Omental fat pad (tissue), 4 donors: ENCODE measurements around the gene UBE4A. TPM values are rescaled to one million over a fixed set of nuclear protein-coding genes. Genes with fewer than 3 reads are reported as not detected.

Source experiments
- ATAC-seq: fragments of 150-250 bp; one replicate; pipeline ENCODE4 v1.9.1; 2016; ENCODE audit warnings: mild to moderate bottlenecking, moderate library complexity; ENCODE audit not compliant: low FRiP score
- DNase-seq: peaks from one replicate; pipeline ENCODE4 v3.0.0-alpha.2; 2019; ENCODE audit warnings: low spot score
- total RNA-seq, 4 donors: library from RNA; depleted of rRNA; stranded (reverse); fragments of >200 nt; gene quantifications; one replicate each; pipeline ENCODE4 v1.1.0, GENCODE V29; 2016
- TF ChIP-seq, protein P1 (sequence below), 3 donors: fragments of 450-650 bp; IDR thresholded peaks; one replicate each; pipeline ENCODE4 v1.5.1; 2016 to 2017; ENCODE audit warnings: antibody characterized with exemption in 3 of 3, mild to moderate bottlenecking in 3 of 3, moderate library complexity in 2 of 3

UBE4A gene
- total RNA-seq, 4 donors from 2014 or later: 39.3 to 45.9 (median 42.3) TPM

DNA sequence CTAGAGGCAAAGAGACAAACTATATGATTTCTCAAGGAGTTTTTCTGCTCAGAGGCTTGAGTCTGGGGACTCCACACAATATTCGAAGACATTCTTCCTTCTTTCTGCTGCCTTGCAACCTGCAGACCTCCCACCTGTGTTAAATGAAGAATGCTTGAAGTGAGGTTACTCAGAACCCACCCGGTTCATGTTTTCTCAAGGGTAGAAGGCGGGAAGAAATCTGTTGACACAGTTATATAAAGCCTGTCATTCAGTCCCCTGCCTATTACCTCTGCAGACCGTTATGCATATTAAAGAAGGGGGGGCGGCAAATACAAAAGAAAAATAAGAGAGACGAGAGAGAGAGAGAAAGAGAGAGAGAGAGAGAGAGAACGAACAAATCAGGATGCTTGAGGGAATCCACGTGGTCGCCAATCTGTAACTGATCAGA, 74.7 kb downstream of the UBE4A start:
- ATAC-seq (no peak), DNase-seq (no peak)
- TF ChIP-seq, protein P1, sequence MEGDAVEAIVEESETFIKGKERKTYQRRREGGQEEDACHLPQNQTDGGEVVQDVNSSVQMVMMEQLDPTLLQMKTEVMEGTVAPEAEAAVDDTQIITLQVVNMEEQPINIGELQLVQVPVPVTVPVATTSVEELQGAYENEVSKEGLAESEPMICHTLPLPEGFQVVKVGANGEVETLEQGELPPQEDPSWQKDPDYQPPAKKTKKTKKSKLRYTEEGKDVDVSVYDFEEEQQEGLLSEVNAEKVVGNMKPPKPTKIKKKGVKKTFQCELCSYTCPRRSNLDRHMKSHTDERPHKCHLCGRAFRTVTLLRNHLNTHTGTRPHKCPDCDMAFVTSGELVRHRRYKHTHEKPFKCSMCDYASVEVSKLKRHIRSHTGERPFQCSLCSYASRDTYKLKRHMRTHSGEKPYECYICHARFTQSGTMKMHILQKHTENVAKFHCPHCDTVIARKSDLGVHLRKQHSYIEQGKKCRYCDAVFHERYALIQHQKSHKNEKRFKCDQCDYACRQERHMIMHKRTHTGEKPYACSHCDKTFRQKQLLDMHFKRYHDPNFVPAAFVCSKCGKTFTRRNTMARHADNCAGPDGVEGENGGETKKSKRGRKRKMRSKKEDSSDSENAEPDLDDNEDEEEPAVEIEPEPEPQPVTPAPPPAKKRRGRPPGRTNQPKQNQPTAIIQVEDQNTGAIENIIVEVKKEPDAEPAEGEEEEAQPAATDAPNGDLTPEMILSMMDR (IDR thresholded peaks at IDR 0.05): no peak

DNA sequence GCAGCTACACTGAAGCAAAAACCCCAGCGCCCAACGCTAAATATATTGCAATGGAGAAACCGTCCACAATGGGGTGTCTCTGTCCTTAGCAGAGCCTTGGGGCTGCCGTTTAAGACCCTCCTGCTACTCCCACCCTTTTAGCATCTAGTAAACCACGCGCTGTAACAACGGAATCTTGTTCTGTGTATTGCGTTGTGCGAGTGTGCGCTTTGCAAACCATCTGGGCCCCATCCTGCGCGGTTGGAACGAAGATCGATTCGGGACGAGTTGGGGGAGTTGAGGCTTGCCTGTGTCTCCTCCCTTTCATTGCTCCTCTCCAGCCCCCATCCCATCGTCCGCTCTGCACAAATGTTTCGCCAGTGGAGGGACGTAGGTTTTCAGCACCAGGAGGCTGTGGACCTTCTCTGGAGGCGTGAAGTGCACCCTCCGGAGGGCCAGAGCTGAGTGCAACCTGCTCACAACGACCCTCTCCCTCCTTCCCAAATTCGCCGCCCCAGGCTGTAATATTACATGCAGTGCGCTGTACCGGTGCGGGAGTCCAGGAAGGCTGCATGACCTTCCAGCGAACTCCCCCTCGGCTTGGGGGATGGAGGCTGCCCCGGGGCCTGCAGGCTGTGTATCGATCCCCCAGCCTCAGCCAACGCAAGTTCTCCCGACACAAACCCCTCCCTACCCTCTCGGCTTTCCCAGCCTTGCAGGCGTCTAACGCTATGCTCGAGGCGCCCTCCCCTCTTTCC, 75.3 kb downstream of the UBE4A start:
- no peak for DNase-seq
- no peak for ATAC-seq
- TF ChIP-seq, protein P1 (IDR thresholded peaks at IDR 0.05): no peak

DNA sequence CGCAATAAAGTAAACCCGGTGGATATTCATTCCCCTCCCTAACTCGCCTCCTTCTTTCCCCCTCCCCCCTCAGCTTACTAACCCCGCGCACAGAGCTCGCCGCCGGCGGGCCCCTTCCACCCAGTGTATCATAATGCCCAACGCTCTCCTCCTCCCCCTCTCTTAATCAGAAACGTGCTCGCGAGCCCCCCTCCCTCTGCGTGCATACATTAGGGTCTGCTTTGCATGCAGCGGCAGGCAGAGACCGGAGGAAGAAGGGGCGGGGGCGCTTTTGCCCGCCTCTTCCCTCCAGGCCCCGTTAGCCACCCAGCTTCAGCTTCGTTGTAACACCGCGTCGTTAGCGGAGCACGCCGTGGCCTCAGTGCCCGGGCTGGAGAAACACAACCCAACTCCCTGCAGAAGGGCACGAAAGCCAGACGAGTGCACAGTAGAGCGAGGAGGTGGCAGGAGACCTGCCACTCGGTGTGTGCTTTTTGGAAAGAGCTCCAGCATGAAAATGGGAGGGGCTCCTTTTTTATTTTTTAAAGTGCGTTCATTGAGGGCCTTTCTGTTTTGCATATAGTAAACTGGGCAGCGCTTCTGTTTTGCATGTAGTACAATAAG, 76.0 kb downstream of the UBE4A start:
- DNase-seq: peak; percentile 23
- TF ChIP-seq, protein P1 (IDR thresholded peaks at IDR 0.05): no peak
- no peak for ATAC-seq

DNA sequence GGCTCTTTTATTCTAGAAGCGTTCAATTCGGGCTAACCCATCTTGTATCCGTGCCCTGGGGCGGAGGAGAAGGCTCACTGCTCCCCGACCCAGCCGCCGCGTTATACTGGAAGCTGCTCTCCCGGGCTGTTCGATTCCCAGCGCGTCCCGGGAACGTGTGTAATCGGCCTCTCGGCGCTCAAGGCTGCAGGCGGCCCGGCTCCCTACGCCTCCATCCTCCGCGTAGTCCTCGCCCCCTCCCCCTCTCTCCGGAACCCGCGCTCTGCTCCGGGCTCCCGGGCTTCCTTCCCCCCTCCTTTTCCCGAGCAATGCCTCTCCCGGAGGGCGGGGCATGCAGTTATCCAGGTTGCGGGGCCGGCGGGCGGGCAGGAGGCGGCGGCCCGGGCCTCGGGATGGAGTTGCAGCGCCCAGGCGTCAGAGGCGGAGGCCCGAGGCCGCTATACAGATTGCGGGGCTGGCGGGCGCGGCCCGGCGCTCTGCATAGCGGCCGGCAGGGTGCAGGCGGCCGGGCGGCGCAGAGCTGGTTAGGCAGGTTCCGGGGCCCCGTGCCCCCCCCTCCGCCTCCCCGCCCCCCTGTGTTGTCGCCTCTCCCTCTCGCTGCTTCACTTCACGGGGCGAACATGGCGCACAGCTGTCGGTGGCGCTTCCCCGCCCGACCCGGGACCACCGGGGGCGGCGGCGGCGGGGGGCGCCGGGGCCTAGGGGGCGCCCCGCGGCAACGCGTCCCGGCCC, 76.7 kb downstream of the UBE4A start, which contains the start of gene KMT2A:
Gene KMT2A (plus strand): TSS at position 600 of the 732 bp plus-strand sequence. CDS start 21 bp downstream, at position 621.
- ATAC-seq (peak; percentile 97), DNase-seq (peak; percentile 79)
- TF ChIP-seq, protein P1 (IDR thresholded peaks at IDR 0.05): peak in 2 of 3 donors; percentile 54 to 97

DNA sequence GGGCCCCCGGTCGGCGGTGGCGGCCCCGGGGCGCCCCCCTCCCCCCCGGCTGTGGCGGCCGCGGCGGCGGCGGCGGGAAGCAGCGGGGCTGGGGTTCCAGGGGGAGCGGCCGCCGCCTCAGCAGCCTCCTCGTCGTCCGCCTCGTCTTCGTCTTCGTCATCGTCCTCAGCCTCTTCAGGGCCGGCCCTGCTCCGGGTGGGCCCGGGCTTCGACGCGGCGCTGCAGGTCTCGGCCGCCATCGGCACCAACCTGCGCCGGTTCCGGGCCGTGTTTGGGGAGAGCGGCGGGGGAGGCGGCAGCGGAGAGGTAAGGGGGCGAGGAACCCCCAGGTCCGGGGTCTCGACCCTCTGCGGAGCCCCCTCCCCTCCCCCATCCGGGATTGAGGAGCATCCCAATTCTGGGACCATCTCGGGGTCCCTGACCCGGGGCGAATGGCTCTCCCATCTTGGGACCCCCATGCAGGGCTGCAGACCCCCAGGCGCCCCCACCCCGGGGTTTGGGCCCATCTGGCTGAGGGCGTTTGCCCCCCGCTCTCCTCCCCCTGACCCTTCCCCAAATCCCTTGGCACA, 77.3 kb downstream of the UBE4A start:
- ATAC-seq (peak; percentile 15), DNase-seq (no peak)
- TF ChIP-seq, protein P1 (IDR thresholded peaks at IDR 0.05): no peak

DNA sequence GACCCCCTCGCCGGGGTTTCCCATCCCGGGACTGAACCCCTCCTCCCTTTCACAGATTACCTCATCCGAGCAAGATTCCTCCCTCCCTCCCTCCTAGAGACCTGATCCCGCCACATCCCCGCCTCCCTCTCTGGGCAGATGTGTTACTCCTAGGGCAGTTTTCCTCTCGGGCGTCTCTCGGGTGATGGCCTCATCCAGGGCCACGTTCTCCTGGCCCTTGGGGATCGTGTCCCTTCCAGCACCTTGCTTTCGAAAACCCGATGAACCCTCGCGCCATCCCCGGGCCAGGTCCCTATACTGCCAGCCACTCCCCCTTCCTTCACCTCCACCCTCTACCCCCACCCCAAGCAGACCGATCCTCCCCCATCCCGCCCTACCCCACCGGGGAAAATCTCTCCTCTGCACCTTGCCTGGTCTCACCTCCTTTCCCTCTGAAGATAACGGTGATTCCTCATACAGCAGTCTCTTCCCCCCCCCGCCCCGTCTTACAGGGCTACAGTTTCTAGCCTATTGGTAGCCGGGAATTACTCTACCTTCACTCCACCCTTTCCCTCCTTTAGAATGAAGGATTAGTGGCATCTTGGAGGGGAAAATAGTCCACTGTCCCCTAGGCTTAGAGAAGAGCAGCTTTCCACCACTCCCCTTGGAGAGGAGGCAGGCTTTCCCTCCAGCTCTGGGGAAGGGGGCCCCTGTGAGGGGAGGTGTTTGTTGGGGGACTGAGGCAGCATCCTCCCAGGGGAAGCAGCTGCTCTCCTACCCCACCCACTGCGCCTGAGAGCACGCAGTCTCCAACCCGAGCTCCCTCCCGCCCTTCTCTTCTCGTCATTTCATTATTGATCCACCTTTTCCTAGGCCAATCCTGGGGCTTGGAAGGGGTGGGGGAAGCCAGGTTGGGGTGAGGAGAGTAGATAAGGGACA, 78.1 kb downstream of the UBE4A start:
- ATAC-seq (peak; percentile 27), DNase-seq (peak; percentile 25)

More for the DNA sequence above, 78.1 kb downstream of the UBE4A start:
- TF ChIP-seq, protein P1 (IDR thresholded peaks at IDR 0.05): no peak
